Neural cell (in vitro differentiated cells): ENCODE results near the gene PTCD2. TPM values are rescaled to one million over a fixed set of nuclear protein-coding genes. Genes with fewer than 3 reads are reported as not detected.

ENCODE experiments used
- H2AFZ ChIP-seq: fragments of 200-600, 300-800 bp; sonication (generic), shearing (Covaris generic); 2 replicates; pipeline ENCODE4 v1.6.0; 2014; ENCODE audit warnings: low read depth, mild to moderate bottlenecking, antibody characterized with exemption, low read length, moderate library complexity
- H3F3A ChIP-seq: fragments of 200-600 bp; shearing (Covaris generic); 2 replicates; pipeline ENCODE4 v1.6.1; 2016; ENCODE audit warnings: mild to moderate bottlenecking, moderate library complexity, mixed read lengths, antibody characterized with exemption, low read length; ENCODE audit not compliant: insufficient read depth, poor library complexity, severe bottlenecking
- H3K27ac ChIP-seq: fragments of 200-600, 300-800 bp; sonication (generic), shearing (Covaris generic); 2 replicates; pipeline ENCODE4 v1.5.1; 2014; ENCODE audit warnings: mild to moderate bottlenecking, low read length, moderate library complexity
- H3K27me3 ChIP-seq: fragments of 300-800, 200-600 bp; sonication (generic), shearing (Covaris generic); 2 replicates; pipeline ENCODE4 v1.6.0; 2014; ENCODE audit warnings: mild to moderate bottlenecking, low read depth, low read length, moderate library complexity; ENCODE audit not compliant: insufficient read depth
- H3K36me3 ChIP-seq: fragments of 300-800, 200-600 bp; sonication (generic), shearing (Covaris generic); 2 replicates; pipeline ENCODE4 v1.5.1; 2014; ENCODE audit warnings: mild to moderate bottlenecking, antibody characterized with exemption, low read length, moderate library complexity; ENCODE audit not compliant: insufficient read depth
- H3K4me2 ChIP-seq: fragments of 300-800, 200-600 bp; sonication (generic), shearing (Covaris generic); 2 replicates; pipeline ENCODE4 v1.6.0; 2014; ENCODE audit warnings: mild to moderate bottlenecking, low read length
- H3K4me3 ChIP-seq: fragments of 300-800, 200-600 bp; sonication (generic), shearing (Covaris generic); 2 replicates; pipeline ENCODE4 v1.5.1; 2014; ENCODE audit warnings: mild to moderate bottlenecking, low read length, moderate library complexity
- H3K79me2 ChIP-seq: fragments of 200-600 bp; shearing (Covaris generic); replicated peaks from 2 replicates; pipeline ENCODE4 v1.6.0; 2014; ENCODE audit warnings: mild to moderate bottlenecking, low read length, moderate library complexity; ENCODE audit not compliant: insufficient read depth
- H3K9ac ChIP-seq: fragments of 300-800, 200-600 bp; sonication (generic), shearing (Covaris generic); 2 replicates; pipeline ENCODE4 v1.6.1; 2016; ENCODE audit warnings: mild to moderate bottlenecking, low read length, mixed read lengths
- H3K9me2 ChIP-seq: fragments of 200-600 bp; shearing (Covaris generic); 2 replicates; pipeline ENCODE4 v1.6.1; 2016; ENCODE audit warnings: mild to moderate bottlenecking, low read length, mixed read lengths; ENCODE audit not compliant: insufficient read depth
- H3K9me3 ChIP-seq: fragments of 200-600, 300-800 bp; sonication (generic), shearing (Covaris generic); 2 replicates; pipeline ENCODE4 v1.6.1; 2016; ENCODE audit warnings: mild to moderate bottlenecking, mixed run types, low read length, moderate library complexity, mixed read lengths
- H4K20me1 ChIP-seq: fragments of 200-600 bp; shearing (Covaris generic); 2 replicates; pipeline ENCODE4 v1.6.1; 2016; ENCODE audit warnings: mild to moderate bottlenecking, mixed run types; ENCODE audit not compliant: insufficient read depth
- CTCF ChIP-seq: fragments of 450-650 bp; IDR thresholded peaks from 2 replicates; pipeline ENCODE4 v1.5.1; 2014; ENCODE audit warnings: antibody characterized with exemption, mild to moderate bottlenecking, moderate library complexity; ENCODE audit not compliant: poor library complexity, severe bottlenecking
- EP300 ChIP-seq: fragments of 450-650 bp; conservative IDR thresholded peaks from 2 replicates; pipeline ENCODE4 v1.6.1; 2014; ENCODE audit warnings: antibody characterized with exemption, mild to moderate bottlenecking, moderate library complexity; ENCODE audit not compliant: poor library complexity, severe bottlenecking
- EZH2 ChIP-seq: fragments of 200-600, 300-800 bp; shearing (Covaris generic), sonication (generic); IDR thresholded peaks from 2 replicates; pipeline ENCODE4 v1.6.1; 2014; ENCODE audit warnings: antibody characterized with exemption, low read length, borderline replicate concordance, mild to moderate bottlenecking; ENCODE audit not compliant: insufficient read depth, poor library complexity, severe bottlenecking
- MXI1 ChIP-seq: fragments of 450-650 bp; conservative IDR thresholded peaks from 2 replicates; pipeline ENCODE4 v1.6.1; 2014; ENCODE audit warnings: antibody characterized with exemption, mild to moderate bottlenecking; ENCODE audit not compliant: poor library complexity, severe bottlenecking
- POLR2AphosphoS5 ChIP-seq: IDR thresholded peaks from 2 replicates; pipeline ENCODE4 v1.6.1; 2012
- RAD21 ChIP-seq: fragments of 450-650 bp; conservative IDR thresholded peaks from 2 replicates; pipeline ENCODE4 v1.6.1; 2014; ENCODE audit warnings: antibody characterized with exemption, mild to moderate bottlenecking, moderate library complexity
- REST ChIP-seq: IDR thresholded peaks from 2 replicates; pipeline ENCODE4 v1.6.1; 2012; ENCODE audit warnings: borderline replicate concordance
- SMC3 ChIP-seq: fragments of 450-650 bp; conservative IDR thresholded peaks from 2 replicates; pipeline ENCODE4 v1.6.1; 2014; ENCODE audit warnings: antibody characterized with exemption, mild to moderate bottlenecking, moderate library complexity; ENCODE audit not compliant: poor library complexity
- TAF1 ChIP-seq: IDR thresholded peaks from 2 replicates; pipeline ENCODE4 v1.6.1; 2012; ENCODE audit warnings: low read depth
- polyA plus RNA-seq: library from polyadenylated mRNA; depleted of rRNA; stranded (reverse); fragments of >200 nt; gene quantifications from 2 replicates; pipeline ENCODE4 v1.2.3, GENCODE V29; 2014

The PTCD2 gene
- polyA plus RNA-seq, 1 donor from 2014 or later, result 4.4 TPM

- Histone ChIP-seq H2AFZ (no peak overlapping the region), H3K4me3 (no peak overlapping the region), H3K79me2 (no peaks in the 10 kb centered on the region), H4K20me1 (no peaks in the 10 kb centered on the region), H3K36me3 (no peaks in the 10 kb centered on the region), H3F3A (no peaks in the 10 kb centered on the region), H3K9ac (no peak overlapping the region), H3K4me2 (no peak overlapping the region), H3K27ac (no peak overlapping the region), H3K9me2 (no peaks in the 10 kb centered on the region), H3K27me3 (no peaks in the 10 kb centered on the region), H3K9me3 (no peaks in the 10 kb centered on the region)
- TF ChIP-seq TAF1 (no peak), EP300 (no peak), EZH2 (no peak), CTCF (no peak), POLR2AphosphoS5 (no peak), MXI1 (no peak), SMC3 (no peak), REST (no peak), RAD21 (no peak)
These were observed 47.8 kb upstream of the PTCD2 start for GRCh38 chr5:72272398-72272797.

GRCh38 chr5:72273547-72273946, 46.6 kb upstream of the PTCD2 start:
- TF ChIP-seq RAD21 (no peak), MXI1 (no peak), REST (no peak)
- H3K9ac ChIP-seq, result no peak overlapping the region
- no peaks in the 10 kb centered on the region for H3K36me3 ChIP-seq
- H3F3A ChIP-seq, result no peaks in the 10 kb centered on the region
- H3K9me2 ChIP-seq, result no peaks in the 10 kb centered on the region
- H4K20me1 ChIP-seq, result no peaks in the 10 kb centered on the region
- no peaks in the 10 kb centered on the region for H3K79me2 ChIP-seq
- no peaks in the 10 kb centered on the region for H3K27me3 ChIP-seq
- no peak overlapping the region for H3K4me3 ChIP-seq
- no peaks in the 10 kb centered on the region for H3K9me3 ChIP-seq
- no peak overlapping the region for H3K27ac ChIP-seq
- H3K4me2 ChIP-seq, result no peak overlapping the region
- H2AFZ ChIP-seq, result no peak overlapping the region
